Neuron (in vitro differentiated cells): ENCODE results near the gene KCNJ16.

Source experiments
- H2AFZ ChIP-seq: one replicate; pipeline ENCODE4 v1.6.1; 2013; ENCODE audit warnings: low read depth, mild to moderate bottlenecking, inconsistent platforms, low read length, moderate library complexity
- H3K27me3 ChIP-seq: one replicate; pipeline ENCODE4 v1.6.1; 2013; ENCODE audit warnings: low read length; ENCODE audit not compliant: insufficient read depth
- H3K36me3 ChIP-seq: one replicate; pipeline ENCODE4 v1.6.1; 2013; ENCODE audit warnings: low read length; ENCODE audit not compliant: insufficient read depth
- H3K4me1 ChIP-seq: one replicate; pipeline ENCODE4 v1.6.1; 2013; ENCODE audit warnings: low read length; ENCODE audit not compliant: insufficient read depth
- H3K4me3 ChIP-seq: 2 replicates; pipeline ENCODE4 v1.5.1; 2013; ENCODE audit warnings: mild to moderate bottlenecking, low read length, moderate library complexity
- H3K9me3 ChIP-seq: one replicate; pipeline ENCODE4 v1.6.1; 2013; ENCODE audit warnings: low read length

The KCNJ16 gene

DNA sequence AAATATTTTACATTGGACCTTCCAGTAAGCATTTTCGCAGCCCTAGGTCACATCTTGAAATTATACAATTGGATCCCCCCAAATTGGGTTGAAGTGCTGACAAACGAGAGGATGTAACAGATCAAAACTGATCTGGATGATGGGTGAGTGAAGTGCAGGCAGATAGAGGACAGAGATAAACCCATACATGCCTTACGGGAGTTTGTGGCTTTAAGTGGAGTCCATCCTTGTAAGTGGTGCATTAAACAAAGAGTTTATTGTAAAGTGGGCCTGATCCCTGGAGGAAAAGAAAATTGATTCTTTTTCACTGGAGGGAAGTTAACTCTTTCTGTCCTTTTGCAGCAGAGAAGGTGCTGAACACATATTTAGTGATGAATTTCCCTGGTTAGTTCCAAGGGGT, 55.3 kb downstream of the KCNJ16 start:
- Histone ChIP-seq H2AFZ (no peak overlapping the region), H3K9me3 (no peaks in the 10 kb centered on the region), H3K4me1 (no peaks in the 10 kb centered on the region), H3K36me3 (no peaks in the 10 kb centered on the region), H3K27me3 (no peaks in the 10 kb centered on the region), H3K4me3 (no peak overlapping the region)

DNA sequence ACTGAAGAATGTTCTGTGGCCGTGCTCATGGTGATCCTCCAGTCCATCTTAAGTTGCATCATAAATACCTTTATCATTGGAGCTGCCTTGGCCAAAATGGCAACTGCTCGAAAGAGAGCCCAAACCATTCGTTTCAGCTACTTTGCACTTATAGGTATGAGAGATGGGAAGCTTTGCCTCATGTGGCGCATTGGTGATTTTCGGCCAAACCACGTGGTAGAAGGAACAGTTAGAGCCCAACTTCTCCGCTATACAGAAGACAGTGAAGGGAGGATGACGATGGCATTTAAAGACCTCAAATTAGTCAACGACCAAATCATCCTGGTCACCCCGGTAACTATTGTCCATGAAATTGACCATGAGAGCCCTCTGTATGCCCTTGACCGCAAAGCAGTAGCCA, 57.5 kb downstream of the KCNJ16 start:
- no peak overlapping the region for H3K4me3 ChIP-seq
- H3K9me3 ChIP-seq: no peaks in the 10 kb centered on the region
- peaks cover 1% of the 10 kb centered on the region for H3K4me1 ChIP-seq
- H3K27me3 ChIP-seq: no peaks in the 10 kb centered on the region
- no peak overlapping the region for H2AFZ ChIP-seq
- H3K36me3 ChIP-seq: no peaks in the 10 kb centered on the region

DNA sequence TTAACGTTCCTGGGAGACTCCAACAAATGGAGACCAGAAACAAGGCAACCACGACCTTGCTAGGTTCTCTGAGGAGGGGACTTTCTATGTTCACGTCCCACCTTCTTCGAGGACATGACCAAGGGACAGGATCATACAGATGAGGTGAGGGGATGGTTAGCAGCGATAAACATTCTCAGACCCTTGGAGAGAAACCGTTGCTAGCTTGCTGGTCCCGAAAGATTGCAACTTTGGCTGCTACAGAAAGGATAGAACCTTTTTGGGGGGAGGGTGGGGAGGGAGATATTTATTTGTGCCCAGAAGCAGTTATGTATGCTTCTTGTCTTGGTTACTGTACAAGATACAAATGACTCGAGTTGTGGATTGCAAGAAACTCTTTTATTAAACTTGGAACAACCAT, 59.0 kb downstream of the KCNJ16 start:
- H3K4me3 ChIP-seq: no peak overlapping the region
- H3K27me3 ChIP-seq: no peaks in the 10 kb centered on the region
- peaks cover 6% of the 10 kb centered on the region for H3K4me1 ChIP-seq
- no peaks in the 10 kb centered on the region for H3K36me3 ChIP-seq
- no peaks in the 10 kb centered on the region for H3K9me3 ChIP-seq
- H2AFZ ChIP-seq: no peak overlapping the region

GRCh38 chr17:70134777-70135176, 59.8 kb downstream of the KCNJ16 start:
- H2AFZ ChIP-seq: no peak overlapping the region
- H3K27me3 ChIP-seq: no peaks in the 10 kb centered on the region
- H3K4me3 ChIP-seq: no peak overlapping the region
- H3K36me3 ChIP-seq: no peaks in the 10 kb centered on the region
- H3K9me3 ChIP-seq: no peaks in the 10 kb centered on the region
- peaks cover 6% of the 10 kb centered on the region for H3K4me1 ChIP-seq

DNA sequence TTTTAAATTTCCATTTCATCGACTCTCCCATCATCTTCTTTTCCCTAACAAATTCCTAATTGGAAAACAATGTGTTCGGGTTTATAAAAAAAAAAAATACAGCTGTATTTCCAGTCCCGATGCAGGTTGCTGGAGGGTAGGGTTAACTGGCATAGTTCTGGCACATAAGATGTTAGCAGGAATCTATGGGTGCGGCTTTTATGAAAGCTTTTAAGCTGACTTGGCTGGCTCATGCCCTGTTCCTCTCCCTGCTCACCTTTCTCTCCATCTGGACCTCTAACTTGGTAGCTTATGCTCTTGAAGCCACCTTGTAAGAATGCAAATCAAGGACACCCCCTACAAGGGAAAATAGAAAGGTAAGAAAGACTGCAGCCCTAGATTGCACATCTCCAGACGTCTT, 61.1 kb downstream of the KCNJ16 start:
- H2AFZ ChIP-seq: no peak overlapping the region
- no peak overlapping the region for H3K4me3 ChIP-seq
- H3K36me3 ChIP-seq: no peaks in the 10 kb centered on the region
- no peaks in the 10 kb centered on the region for H3K9me3 ChIP-seq
- no peaks in the 10 kb centered on the region for H3K27me3 ChIP-seq
- peaks cover 6% of the 10 kb centered on the region for H3K4me1 ChIP-seq

GRCh38 chr17:70137451-70138230, 62.6 kb downstream of the KCNJ16 start:
- no peaks in the 10 kb centered on the region for H3K9me3 ChIP-seq
- H3K36me3 ChIP-seq: no peaks in the 10 kb centered on the region
- no peaks in the 10 kb centered on the region for H3K27me3 ChIP-seq
- H3K4me1 ChIP-seq: peaks cover 6% of the 10 kb centered on the region
- H3K4me3 ChIP-seq: no peak overlapping the region
- peak overlapping the region; percentile 70 for H2AFZ ChIP-seq

DNA sequence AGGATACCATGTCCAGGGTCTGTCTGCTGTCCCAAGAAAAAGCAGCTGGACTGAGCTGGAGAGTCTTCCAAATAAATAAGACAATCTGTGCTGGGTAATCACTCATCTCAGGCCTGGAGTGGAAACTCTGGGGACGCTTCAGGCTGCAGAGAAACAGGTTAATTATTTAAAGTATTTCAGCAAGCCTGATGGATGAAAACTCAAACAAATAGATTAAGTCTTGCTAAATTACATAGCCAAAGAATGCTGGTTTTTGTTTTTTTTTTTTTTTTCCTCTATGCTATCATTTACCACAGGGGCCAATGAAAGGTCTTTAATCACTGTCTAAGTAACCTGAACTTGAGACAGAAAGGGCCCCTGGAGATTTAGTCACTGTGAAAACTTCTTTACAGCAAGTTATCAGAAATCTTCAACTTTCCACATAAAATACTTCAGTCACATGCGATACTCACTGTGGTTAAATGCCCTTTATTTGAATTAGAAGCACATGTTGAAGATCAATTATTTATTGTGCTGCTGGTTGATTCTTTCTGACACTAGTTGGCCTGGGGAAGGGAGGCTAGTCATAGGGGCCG, 63.4 kb downstream of the KCNJ16 start:
- no peak overlapping the region for H3K4me3 ChIP-seq

DNA sequence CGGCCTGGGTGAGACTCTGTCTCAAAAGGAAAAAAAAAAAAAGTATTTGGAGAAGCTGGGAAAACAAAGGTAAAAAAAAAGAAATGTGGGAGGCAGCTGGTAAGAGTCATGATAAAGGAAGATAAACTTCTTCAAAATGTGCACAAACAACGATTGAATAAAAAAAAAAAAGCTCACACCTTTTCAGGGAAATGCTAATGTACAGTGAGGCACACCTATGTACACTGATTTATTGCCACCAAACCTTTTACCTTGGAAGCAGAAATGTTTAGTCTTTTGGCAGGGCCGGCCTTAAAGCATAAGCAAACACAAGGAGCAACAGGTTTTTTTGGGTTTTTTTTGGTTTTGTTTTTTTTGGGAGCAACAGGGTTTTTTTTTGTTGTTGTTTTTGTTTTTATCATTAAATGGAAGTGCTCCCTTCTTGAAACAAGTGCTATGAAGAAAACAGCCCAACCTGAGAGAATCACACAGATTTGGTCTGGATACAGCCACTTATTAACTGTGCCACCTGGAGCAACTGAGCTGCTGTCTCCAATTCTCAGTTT, 64.5 kb downstream of the KCNJ16 start:
- Histone ChIP-seq H3K9me3 (no peaks in the 10 kb centered on the region), H3K36me3 (no peaks in the 10 kb centered on the region), H3K4me1 (peaks cover 6% of the 10 kb centered on the region), H3K4me3 (no peak overlapping the region), H3K27me3 (no peaks in the 10 kb centered on the region), H2AFZ (no peak overlapping the region)

More for the DNA sequence above, 63.4 kb downstream of the KCNJ16 start:
- no peak overlapping the region for H2AFZ ChIP-seq
- H3K36me3 ChIP-seq: no peaks in the 10 kb centered on the region
- H3K9me3 ChIP-seq: no peaks in the 10 kb centered on the region
- H3K4me1 ChIP-seq: peaks cover 6% of the 10 kb centered on the region
- H3K27me3 ChIP-seq: no peaks in the 10 kb centered on the region

- Histone ChIP-seq H3K4me1 (no peaks in the 10 kb centered on the region), H2AFZ (no peak overlapping the region), H3K9me3 (no peaks in the 10 kb centered on the region), H3K27me3 (no peaks in the 10 kb centered on the region), H3K4me3 (no peak overlapping the region), H3K36me3 (no peaks in the 10 kb centered on the region)
These were observed 69.3 kb downstream of the KCNJ16 start for GRCh38 chr17:70144260-70144846.

- H3K4me3 ChIP-seq: no peak overlapping the region
- H3K36me3 ChIP-seq: no peaks in the 10 kb centered on the region
- no peak overlapping the region for H2AFZ ChIP-seq
- peaks cover 2% of the 10 kb centered on the region for H3K4me1 ChIP-seq
- no peaks in the 10 kb centered on the region for H3K27me3 ChIP-seq
- peaks cover 2% of the 10 kb centered on the region for H3K9me3 ChIP-seq
These were observed 78.2 kb downstream of the KCNJ16 start for GRCh38 chr17:70153210-70153609.

GRCh38 chr17:70157151-70157550, 82.1 kb downstream of the KCNJ16 start:
- H3K4me3 ChIP-seq: no peak overlapping the region
- H3K36me3 ChIP-seq: no peaks in the 10 kb centered on the region
- H3K9me3 ChIP-seq: no peaks in the 10 kb centered on the region
- no peak overlapping the region for H2AFZ ChIP-seq
- H3K4me1 ChIP-seq: peaks cover 10% of the 10 kb centered on the region
- no peaks in the 10 kb centered on the region for H3K27me3 ChIP-seq

DNA sequence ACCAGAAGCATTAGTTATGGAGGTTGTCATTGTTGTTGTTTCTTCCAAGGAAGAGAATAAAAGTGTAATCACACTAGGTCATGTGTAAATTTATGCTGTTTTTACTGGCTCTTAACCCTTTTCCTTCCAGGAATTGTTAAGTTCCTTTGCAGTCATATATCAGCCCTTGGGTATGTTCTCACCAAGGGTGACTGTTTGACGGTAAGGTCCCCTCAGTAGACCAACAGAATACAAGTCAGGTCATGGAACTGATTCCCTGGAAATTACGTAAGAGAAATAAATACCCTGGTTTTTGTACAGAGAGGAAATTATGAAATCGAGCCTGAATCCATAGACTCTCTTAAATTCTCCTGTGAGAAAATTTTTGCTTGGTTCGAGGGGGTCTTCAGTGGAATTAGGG, 83.2 kb downstream of the KCNJ16 start:
- Histone ChIP-seq H3K9me3 (no peaks in the 10 kb centered on the region), H3K27me3 (no peaks in the 10 kb centered on the region), H3K4me1 (peaks cover 10% of the 10 kb centered on the region), H3K4me3 (no peak overlapping the region), H3K36me3 (no peaks in the 10 kb centered on the region), H2AFZ (peak overlapping the region; percentile 61)

DNA sequence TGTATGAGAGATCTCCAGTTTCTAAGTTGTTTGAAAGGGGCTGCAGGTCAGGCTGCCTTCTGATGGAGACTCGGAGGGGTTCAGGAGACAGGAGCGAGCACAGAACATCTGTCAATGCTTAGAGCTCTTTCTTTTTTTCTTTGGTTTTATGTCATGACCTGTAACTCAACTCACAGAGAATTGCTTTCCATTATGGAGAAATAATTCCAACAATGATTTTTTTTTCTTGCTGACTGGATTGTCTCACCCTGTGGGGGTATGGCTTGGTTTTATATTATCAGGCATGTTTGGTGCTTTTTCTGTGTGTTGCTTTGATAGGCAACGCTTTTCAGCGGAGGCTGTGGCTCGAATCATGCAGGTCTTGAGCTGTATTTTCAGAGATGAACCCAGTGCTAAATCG, 83.6 kb downstream of the KCNJ16 start:
- Histone ChIP-seq H3K9me3 (no peaks in the 10 kb centered on the region), H2AFZ (peak overlapping the region; percentile 61), H3K27me3 (no peaks in the 10 kb centered on the region), H3K36me3 (no peaks in the 10 kb centered on the region), H3K4me1 (peaks cover 10% of the 10 kb centered on the region), H3K4me3 (no peak overlapping the region)
